ENCODE results near the gene ANP32A.

Gene ANP32A

DNA sequence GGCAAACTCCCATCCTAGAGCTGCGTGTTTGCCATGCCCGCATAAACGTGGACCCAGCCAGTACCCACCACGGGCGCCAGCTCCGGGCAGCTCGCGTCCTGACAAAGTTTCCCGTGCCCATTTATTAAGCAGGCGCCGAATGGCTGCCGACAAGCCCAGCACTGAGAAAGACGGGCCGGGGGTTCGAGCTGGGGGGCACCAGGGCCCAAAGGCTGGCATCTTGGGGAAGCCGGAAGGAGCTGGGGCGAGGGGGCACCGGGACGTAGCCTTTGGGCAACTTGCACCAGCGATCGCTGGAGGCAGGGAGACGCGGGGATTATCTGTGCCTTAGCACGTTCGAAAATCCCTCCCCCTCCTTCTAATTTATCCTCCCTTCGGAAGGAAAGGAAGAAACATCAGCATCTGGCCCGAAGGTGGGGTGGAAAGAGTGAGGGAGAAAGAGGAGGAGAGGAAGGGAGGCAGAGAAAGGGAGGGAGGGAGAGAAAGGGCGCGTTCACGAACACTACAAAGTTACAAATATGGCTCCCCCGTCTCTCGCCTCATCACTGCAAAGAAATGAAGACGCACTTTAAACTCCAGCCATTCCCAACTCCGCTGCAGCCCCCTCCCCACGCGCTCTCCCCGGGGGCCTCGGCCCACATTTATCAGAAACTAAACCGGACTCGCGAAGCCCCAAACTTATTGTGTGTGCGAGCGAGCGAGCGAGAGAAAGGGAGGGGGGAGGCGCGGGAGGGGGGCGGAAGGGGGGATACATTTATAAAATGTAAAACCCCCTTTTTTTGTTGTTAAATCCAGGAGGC is 1.0 kb downstream of the ANP32A start:
- peak; percentile 37 for DNase-seq

DNA sequence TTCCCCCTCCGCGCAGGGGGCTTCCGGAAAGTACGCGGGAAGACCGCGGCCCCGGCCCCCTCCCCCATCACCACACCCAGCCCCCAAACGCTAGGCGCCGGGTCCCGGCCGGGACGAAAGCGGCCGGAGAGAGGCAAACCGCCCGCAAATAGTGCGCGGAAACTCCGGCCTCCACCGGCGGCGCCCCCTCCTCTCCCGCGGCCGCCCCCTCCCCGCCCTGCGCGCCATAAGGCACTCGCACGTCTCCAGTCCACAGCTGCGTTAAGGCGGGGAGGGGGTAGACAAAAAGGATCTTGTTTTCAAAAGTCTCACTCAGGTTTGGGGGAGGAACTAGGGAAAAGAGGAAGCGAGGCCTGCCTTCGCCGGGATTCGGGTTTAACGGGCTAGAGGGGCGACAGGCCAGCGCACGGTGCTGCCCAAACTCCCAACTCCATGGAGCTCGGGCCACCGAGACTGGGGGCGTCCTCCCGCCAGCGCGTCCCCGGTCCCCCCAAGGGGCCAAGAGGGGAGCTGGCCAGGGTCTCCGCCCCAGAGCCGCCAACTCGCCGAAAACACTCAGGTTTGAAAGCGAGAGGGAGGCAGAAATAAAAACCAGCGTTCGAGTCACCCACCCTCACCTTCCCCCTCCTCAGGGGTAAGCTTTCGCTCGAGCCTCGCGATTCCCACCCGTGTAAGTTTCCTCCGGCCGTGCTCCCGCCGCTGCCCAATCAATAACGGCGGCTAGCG is 1.8 kb downstream of the ANP32A start:
- DNase-seq: peak; percentile 44

DNA sequence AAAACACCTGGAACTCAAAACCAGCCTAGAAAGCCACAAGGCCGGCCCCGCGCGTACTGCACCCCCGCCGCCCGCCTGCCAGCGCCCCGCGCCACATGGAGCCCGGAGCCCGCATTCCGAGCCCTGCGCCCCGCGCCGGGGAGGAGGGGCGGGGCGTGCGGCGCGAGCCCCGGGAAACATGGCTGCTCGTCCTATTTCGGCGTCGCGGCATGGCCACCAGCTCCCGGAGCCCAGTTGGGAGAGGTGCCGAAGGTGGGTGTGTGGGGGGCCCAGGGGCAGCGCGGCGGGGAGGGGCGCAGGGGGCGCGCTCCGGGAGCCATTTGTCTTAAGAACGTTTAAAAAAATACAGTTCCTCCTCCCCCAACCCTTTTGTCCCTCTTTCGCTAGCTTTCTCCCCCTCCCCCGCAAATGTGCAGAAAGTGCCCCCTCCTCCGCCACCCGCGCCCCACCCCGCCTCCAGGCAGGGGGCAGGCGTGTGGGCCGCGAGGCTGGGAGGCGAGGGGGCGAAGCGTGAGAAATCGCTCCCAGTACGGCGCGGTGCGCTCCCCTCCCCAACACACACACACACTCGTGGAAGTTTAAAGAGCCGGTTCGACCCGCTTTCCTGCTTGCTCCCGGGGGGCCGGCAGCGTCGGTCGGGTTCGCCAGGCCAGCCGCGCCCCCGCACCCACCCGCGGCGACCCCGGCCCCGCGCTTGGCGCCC is 2.5 kb downstream of the ANP32A start:
- DNase-seq: peak; percentile 72

DNA sequence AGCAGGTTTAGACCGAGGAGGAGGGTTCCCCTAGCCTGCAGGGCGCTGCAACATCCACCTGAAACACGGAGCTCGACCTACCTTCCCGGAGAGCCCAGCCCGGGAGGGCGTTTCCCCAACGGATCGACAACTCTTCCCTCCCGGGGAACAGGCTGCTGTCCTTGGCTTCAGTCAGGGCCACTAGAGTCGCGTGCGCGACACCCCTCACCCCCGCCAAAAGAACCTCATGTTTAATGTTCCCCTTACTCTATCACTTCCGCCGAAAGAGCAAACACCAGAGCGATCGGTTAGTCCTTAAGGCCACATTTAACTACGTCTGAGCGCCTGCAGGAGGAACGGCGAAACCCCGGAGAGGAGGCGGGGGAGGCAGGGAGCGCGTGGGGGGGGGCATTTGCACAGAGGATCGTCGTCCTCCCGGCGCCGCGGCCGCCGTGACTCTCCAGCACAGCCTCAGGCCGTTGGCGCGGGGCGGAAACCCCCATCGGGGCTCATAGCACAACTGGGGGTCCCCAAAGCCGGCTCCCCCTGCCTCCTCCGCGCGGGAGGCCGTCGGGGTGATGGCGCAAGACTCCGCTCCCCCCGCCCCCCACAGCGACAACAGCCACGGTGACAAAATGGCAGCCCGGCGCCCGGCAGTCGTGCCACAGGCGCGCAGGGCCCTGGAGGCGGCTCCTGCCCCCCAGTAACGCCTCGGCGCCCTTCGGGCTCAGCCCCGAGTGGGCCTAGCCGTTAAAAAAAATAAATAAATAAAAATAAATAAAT is 3.2 kb downstream of the ANP32A start:
- peak; percentile 76 for DNase-seq

DNA sequence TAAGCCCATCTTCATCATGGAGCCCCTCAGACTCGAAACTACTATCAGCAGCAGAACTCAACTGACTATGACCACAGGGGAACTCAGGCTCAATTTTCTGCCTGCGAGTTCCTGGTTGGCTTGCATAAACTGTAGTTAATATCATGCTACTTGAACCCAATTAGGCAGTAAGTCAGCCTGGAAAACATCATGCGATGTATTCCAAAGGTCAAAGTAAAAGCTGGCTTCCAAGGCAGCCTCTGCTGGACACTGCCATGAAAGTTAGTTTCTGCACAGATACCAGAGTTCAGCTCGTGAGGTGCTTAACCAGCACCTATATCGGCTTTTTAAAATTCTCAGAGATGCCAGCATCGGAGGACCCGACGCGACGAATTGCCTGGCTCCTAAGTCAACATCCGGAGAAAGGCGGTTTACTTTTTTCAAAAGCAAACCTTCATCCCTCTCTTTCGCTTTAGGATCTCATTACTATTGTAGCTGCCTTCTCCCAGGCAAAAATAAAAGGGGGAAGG is 3.8 kb downstream of the ANP32A start:
- DNase-seq: peak; percentile 26

DNA sequence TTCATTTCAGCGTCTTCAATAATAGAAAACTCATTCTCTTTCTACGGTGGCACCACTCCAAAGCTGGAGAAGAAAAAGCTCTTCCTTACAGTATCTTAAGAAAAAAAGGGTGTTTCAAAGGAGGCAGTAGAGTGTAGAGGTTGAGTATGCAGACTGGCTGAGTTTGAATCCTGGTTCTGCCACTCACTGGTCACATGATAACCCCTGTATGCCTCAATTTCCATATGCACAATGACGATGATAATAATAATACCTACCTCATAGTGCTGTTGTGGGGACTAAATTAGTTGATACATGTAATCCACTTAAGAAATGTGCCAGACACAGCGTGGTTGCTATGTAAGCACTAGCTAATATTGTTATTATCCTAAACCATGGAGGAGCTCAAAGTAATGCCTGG is 4.5 kb downstream of the ANP32A start:
- no peak for DNase-seq

DNA sequence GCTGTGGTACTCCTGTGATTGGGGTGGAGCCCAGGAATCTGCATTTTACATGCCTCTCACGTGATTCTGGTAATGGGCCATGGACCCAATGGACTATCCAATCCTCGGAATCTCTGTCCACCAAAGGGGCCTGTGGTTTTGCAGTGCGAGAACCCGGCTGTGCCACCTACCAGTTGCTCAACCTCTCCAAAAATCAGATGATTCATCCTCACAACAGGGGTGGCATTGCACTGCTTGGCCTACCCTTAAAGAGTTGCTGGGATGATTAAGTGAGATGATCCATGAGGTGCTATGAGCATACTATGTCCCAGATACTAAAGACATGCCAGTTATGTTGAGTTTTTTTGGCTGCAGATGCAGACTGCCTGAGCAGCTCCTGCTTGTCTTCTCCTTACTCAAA is 5.1 kb downstream of the ANP32A start:
- DNase-seq: no peak

DNA sequence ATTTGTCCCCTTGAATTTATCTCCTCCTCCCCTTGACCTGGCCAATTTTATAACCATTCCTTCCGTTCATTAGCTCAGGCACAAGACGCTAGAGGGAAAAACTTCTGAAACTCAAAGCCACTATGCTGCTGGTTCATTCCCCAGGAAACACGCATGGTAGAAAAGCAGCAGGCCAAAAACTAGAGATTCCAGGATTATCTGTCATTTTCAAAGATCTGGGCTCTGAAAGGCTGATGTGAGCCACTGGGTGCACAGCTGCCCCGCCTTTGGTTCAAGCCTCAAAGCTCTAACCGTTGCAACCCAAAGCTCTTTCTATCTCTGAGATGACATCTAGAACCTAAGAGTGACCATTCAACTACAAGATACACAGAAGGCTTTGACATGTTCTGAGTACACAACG is 6.1 kb downstream of the ANP32A start:
- no peak for DNase-seq

DNA sequence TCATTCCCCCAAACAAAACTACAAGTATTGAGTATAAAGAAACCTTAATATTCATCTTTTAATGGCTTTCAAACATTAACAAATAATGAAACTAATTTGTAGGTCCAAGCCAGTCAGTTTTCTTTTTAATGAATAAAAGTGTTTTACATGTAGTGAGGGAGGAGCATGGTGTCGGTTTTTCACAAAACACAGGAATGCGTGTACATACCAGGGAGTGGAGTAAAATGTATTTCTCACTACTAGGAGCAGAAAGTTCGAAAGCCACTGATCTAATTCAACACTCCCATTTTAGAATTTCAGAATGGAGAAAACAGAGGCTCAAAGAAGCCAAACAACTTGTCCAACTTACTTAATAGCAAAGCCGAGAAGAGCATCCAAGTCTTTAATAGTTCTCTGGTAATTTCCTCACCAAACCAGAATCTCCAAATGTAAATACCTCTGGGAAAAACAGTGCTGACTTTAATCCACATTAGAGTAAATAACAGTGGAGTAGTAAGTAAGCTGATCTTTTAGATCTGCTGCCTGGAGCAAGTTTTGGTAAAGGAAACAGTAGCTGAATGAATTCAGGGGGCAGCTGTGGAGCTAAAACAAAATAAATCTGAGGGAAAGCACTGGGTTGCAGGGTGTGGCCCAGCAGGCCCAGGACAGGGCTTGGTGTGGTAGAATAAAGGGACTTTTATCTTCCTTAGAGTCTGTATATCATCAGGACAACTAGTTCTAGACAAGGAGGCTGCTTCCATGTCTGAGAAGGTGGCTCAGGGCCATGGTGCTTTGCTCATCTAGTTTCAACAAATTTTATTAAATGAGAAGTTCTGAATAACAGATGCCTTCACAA is 7.9 kb downstream of the ANP32A start:
- no peak for DNase-seq

DNA sequence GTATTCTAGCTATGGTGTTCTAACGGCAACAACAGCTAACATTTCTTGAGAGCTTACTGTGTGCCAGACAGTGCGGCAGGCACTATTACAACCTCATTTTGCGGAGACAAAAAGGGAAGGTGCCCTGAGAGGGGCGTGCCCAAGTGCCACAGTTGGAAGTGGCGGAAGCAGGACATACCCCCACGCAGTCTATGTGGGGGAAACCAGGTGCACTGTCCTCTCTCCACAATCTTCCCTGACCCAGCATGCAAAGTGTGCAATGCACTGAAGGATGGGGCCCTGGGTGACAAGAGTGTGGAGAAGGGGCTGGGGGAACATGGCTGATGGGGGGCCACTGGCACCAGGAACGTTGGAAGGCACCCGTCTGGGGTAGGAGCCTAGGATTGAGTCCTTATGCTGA is 8.6 kb downstream of the ANP32A start:
- no peak for DNase-seq

DNA sequence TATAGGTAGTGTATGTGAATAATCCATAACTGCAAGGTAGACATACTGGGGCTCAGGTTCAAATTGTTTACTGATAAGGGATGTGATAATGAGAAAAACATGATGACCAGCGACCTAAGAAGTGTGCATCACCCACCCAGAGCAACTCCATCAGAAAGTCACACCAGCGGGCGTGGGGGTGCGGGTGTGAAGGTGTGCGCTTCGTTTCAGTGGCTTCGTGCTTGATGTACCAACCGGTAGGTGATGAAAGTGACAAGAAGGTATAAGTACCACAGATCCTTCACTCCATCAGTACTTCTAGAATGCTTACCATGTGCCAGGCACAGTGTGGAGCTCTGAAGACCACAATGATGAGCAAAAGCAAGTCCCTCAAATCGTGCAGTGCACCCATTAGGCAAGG is 11.2 kb downstream of the ANP32A start:
- DNase-seq: no peak

DNA sequence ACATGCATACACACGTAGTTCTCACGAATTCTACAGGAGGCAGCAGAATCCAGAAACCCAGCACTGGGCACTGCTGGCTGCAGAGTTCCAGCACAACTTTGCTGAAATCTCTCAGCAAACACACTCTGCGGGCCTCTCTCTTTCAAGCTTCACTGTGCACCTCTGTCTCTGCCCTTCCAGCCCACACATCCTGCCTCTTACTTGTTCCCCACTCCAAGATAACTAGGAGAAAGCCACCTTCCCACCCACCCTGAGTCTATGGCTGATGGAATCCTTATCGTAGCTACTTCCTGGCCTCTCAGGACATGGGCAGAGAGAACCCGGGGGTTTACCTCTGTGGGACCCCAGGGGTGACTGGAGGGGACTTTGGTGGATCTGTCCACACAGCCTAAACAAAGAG is 11.9 kb downstream of the ANP32A start:
- DNase-seq: no peak

DNA sequence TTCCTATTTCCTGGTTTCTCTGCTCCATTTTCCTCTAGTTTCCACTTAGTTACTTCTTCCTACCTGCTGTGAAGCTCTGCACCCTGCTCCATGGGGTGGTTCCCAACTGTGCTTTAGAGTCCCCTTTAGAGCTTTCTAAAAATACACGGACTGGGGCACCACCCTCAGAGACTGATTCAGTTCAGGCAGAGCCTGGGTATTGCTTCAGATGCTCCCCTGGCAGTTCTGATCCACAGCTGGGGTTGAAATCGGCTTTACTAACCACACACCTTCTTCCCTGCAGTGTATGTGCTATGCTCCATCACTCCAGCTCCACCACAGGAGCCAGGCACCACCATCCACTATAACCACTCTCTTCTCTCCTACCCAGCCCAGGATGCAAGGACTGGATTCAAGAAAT is 12.6 kb downstream of the ANP32A start:
- no peak for DNase-seq

DNA sequence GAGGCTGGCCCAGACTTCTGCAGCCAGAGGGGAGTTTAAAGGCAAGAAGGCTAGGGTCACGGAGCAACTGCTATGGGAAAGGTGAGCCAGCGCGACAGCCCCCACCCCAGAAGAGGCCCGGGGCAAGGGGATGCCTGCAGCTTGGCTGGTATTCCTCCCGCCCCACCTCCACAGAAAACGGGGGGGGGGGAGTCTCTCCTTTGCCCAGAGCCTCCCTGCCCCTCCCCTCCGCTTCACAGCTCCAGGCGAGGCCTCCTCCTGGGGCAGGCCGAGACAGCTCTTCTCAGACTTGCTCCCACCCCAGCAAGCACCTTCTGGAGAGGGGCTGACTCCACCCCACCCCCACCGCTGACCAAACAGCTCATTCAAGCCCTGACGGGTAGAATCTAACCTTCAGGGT is 13.4 kb downstream of the ANP32A start:
- DNase-seq: no peak

DNA sequence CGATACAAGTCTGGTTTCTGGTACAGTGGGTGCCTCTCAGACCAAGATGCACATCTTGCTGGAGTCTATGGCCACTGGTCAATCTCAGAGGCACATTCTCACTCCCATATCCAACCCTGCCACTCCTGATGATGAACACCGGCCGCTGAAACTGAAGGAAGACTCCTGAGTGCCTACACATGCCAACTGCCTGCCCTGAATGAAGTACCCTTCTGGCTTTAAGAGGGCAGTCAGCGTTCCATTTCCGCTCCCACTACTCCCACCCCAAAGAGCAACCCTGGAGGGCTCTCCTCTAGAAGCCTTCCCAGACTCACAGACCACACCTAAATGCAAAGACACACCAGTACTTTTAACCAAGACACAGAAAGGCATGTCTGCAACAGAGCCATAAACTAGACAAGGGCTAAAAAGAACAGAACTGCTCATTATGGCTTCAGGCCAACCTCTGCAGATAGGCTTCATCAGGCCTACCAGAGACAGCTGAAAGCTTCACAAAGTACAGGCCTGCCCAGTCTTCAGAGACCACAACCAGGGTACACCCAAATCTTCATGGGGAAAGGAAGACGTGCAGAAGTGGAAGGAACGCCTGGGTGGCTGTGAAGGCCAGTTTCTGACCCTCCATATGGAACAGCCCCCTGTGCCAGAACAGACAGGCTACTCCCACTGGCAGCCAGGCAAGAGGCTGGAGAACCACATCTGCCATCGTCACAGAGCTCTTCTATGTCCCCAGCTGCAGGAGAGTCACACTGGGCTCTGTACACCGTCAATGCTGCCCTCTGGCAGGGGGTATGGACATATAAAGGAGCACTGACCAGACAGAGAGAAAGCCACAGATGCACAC is 14.3 kb downstream of the ANP32A start:
- no peak for DNase-seq

DNA sequence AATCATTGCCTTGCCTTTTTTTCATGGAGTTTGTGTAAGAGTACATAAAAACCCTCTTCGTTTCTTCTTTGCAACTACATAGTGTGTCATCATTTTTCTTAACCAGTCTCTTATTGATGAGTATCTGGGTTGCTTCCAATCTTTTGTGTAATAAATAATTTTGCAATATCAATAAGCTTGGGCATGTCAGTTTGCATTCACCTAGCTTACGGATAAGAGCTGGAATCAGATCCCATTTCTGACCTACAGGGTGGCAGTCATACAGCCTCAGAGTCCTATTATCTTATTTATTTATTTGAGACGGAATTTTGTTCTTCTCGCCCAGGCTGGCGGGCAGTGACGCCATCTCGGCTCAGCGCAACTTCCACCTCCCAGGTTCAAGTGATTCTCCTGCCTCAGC is 18.3 kb downstream of the ANP32A start:
- no peak for DNase-seq

DNA sequence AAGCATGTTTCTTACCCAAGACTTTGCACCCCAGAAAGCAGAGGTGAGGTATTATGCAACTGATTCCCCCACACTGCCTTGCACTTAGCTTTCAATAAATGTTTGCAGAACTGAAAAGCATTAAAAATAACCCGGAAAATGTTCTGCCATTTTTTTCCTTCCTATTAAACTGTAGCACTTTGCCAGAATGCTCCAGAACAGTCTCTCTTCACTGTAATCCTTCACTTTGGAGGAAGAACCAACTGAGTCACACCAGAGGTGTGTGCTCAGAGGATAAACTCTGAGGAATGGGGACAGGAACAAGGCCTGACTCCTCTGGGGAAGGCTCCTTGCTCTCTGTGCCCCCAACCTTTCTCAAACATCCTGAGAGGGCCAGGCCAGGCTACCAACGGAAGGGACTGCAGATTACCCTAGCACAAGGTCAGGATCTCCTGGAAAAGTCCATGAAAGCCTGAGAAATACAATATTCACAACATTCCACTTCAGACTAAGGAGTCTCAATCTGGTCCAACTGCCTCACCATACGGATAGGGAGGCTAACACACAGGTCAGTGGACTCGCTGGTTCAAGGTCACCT is 19.0 kb downstream of the ANP32A start:
- DNase-seq: no peak

DNA sequence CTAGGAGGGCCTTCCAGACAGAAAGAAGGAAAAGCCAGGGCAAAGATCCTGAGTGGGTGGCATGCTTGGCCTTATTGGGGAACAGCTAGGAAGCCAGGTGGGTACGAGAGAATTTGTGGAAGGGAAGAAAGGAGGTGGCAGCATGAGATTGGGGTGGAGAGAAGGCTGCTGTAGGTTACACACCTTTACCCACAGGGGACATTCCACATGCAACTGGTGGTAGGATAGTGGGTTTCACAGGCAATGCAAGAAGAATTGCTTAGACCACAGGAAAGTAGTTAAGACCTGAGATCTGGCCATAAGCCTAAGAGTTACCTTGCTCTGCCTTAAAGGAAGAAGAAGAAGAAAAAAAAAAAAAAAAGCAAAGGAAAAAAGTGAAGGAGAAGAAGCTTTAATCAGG is 19.8 kb downstream of the ANP32A start:
- no peak for DNase-seq

DNA sequence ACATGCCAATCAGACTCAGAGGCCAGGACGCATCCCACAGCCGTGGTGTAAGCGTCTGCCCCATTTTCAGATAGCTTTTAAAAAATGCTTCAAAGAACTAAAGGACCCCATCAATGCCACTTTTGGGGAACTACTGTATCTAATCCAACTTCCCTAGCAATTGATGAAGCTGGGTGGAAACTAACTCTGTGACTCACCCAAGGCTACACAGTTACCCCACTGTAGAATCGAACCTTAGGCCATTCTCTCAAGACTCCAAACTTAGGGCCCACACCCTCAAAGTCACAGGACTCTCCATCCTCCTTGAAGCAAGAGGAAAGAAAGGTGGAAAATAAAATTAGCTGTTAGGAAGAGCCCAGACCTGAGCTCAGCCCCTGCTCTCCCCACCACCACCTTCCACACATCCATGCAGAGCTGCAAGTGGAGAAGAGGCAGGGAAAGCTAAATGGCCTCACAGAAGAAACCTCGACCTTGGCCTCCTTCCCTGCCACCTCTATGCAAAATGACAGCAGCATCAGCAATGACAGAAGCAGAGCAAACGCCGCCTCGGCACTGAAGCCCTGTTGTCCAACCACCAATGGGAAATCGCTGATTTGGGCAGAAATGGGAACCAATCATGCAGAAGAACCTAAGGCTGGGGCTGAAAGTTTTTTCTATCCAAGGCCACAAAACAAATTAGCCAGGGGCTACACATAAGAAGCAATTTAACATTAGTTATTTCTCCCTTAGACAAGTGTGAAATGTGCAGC is 22.2 kb downstream of the ANP32A start:
- no peak for DNase-seq
